ENCODE data around the gene SLC2A4RG. TPM values are rescaled to one million over a fixed set of nuclear protein-coding genes. Genes with fewer than 3 reads are reported as not detected.

The SLC2A4RG gene
- total and polyA plus RNA-seq, 2 of the 13 experiments (the other 11 are each of a cell fraction or from before 2014, with no cell fraction given), result 91.4 to 95.9 TPM

DNA sequence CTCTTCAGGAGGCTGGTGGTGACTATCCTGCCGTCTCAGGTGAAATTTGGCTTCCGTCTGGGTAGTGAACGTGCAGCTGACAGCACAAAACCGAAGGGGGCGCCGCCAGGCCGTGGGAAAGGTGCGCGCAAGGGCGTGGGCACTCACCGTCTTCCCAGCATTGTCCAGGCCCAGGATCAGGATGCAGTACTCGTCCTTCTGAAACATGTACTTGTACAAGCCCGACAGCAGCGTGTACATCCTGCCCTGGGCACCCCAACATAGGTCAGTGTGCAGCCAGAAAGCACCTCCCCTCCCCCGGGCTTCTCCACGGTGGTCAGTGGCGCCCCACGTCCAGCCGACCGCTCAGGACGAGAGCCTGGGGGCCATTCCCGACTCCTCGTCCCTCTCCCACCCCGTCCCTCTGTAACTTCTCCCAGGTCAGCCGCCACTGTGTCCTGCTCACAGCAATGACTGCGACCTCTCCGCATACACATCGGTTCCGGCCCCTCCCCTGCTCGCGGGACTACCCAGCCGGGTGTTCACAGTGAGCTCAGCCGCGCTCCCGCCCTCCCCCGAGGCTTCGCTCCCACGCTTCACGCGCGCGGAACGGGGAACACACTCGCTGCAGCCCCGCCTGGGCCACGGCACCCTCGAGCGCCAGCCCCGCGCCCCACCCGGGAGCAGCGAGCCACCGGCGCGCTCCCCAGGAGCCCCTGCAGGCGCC lies 32.6 kb upstream of the SLC2A4RG start (continued):
- TF ChIP-seq, protein P1, sequence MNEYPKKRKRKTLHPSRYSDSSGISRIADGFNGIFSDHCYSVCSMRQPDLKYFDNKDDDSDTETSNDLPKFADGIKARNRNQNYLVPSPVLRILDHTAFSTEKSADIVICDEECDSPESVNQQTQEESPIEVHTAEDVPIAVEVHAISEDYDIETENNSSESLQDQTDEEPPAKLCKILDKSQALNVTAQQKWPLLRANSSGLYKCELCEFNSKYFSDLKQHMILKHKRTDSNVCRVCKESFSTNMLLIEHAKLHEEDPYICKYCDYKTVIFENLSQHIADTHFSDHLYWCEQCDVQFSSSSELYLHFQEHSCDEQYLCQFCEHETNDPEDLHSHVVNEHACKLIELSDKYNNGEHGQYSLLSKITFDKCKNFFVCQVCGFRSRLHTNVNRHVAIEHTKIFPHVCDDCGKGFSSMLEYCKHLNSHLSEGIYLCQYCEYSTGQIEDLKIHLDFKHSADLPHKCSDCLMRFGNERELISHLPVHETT (CRISPR knock-in tag; conservative IDR thresholded peaks at IDR 0.05), result no peak
- TF ChIP-seq ZBTB3 (CRISPR knock-in tag; IDR thresholded peaks at IDR 0.05; ENCODE audit: borderline replicate concordance, low read depth) (no peak), SALL2 (CRISPR knock-in tag; IDR thresholded peaks at IDR 0.05) (no peak), RARA (CRISPR knock-in tag; IDR thresholded peaks at IDR 0.05) (peak; percentile 53; the same call in 1 of the 2 replicates), ZNF292 (CRISPR knock-in tag; IDR thresholded peaks at IDR 0.05; ENCODE audit: borderline replicate concordance, low read depth) (0 out of 2 replicates have a peak, but pooled peaks have one; percentile 6), ZNF607 (CRISPR knock-in tag; IDR thresholded peaks at IDR 0.05; ENCODE audit: borderline replicate concordance) (peak; percentile 19; the same call in 1 of the 2 replicates), U2AF1 (optimal IDR thresholded peaks at IDR 0.05; ENCODE audit: low read depth, low read length) (peak; percentile 42), ZMYM3 (CRISPR knock-in tag; IDR thresholded peaks at IDR 0.05) (no peak), HNRNPUL1 (IDR thresholded peaks at IDR 0.05; ENCODE audit: low read depth, low read length) (no peak), NFIB (CRISPR knock-in tag; IDR thresholded peaks at IDR 0.05; ENCODE audit: borderline replicate concordance) (no peak; the same call in 1 of the 2 replicates), HNRNPL (IDR thresholded peaks at IDR 0.05; ENCODE audit: low read depth, low read length) (0 out of 2 replicates have a peak, but pooled peaks have one; percentile 59)
- TF ChIP-seq, protein P2, sequence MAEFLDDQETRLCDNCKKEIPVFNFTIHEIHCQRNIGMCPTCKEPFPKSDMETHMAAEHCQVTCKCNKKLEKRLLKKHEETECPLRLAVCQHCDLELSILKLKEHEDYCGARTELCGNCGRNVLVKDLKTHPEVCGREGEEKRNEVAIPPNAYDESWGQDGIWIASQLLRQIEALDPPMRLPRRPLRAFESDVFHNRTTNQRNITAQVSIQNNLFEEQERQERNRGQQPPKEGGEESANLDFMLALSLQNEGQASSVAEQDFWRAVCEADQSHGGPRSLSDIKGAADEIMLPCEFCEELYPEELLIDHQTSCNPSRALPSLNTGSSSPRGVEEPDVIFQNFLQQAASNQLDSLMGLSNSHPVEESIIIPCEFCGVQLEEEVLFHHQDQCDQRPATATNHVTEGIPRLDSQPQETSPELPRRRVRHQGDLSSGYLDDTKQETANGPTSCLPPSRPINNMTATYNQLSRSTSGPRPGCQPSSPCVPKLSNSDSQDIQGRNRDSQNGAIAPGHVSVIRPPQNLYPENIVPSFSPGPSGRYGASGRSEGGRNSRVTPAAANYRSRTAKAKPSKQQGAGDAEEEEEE (CRISPR knock-in tag; IDR thresholded peaks at IDR 0.05; ENCODE audit: borderline replicate concordance), result no peak
- TF ChIP-seq, protein P3, sequence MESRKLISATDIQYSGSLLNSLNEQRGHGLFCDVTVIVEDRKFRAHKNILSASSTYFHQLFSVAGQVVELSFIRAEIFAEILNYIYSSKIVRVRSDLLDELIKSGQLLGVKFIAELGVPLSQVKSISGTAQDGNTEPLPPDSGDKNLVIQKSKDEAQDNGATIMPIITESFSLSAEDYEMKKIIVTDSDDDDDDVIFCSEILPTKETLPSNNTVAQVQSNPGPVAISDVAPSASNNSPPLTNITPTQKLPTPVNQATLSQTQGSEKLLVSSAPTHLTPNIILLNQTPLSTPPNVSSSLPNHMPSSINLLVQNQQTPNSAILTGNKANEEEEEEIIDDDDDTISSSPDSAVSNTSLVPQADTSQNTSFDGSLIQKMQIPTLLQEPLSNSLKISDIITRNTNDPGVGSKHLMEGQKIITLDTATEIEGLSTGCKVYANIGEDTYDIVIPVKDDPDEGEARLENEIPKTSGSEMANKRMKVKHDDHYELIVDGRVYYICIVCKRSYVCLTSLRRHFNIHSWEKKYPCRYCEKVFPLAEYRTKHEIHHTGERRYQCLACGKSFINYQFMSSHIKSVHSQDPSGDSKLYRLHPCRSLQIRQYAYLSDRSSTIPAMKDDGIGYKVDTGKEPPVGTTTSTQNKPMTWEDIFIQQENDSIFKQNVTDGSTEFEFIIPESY (CRISPR knock-in tag; IDR thresholded peaks at IDR 0.05), result peak; percentile 79
- TF ChIP-seq, protein P4, sequence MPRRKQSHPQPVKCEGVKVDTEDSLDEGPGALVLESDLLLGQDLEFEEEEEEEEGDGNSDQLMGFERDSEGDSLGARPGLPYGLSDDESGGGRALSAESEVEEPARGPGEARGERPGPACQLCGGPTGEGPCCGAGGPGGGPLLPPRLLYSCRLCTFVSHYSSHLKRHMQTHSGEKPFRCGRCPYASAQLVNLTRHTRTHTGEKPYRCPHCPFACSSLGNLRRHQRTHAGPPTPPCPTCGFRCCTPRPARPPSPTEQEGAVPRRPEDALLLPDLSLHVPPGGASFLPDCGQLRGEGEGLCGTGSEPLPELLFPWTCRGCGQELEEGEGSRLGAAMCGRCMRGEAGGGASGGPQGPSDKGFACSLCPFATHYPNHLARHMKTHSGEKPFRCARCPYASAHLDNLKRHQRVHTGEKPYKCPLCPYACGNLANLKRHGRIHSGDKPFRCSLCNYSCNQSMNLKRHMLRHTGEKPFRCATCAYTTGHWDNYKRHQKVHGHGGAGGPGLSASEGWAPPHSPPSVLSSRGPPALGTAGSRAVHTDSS (CRISPR knock-in tag; conservative IDR thresholded peaks at IDR 0.05), result no peak
- TF ChIP-seq, protein P5, sequence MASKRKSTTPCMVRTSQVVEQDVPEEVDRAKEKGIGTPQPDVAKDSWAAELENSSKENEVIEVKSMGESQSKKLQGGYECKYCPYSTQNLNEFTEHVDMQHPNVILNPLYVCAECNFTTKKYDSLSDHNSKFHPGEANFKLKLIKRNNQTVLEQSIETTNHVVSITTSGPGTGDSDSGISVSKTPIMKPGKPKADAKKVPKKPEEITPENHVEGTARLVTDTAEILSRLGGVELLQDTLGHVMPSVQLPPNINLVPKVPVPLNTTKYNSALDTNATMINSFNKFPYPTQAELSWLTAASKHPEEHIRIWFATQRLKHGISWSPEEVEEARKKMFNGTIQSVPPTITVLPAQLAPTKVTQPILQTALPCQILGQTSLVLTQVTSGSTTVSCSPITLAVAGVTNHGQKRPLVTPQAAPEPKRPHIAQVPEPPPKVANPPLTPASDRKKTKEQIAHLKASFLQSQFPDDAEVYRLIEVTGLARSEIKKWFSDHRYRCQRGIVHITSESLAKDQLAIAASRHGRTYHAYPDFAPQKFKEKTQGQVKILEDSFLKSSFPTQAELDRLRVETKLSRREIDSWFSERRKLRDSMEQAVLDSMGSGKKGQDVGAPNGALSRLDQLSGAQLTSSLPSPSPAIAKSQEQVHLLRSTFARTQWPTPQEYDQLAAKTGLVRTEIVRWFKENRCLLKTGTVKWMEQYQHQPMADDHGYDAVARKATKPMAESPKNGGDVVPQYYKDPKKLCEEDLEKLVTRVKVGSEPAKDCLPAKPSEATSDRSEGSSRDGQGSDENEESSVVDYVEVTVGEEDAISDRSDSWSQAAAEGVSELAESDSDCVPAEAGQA (IDR thresholded peaks at IDR 0.05; ENCODE audit: low read depth), result no peak
- TF ChIP-seq, protein P5 (CRISPR knock-in tag; IDR thresholded peaks at IDR 0.05; ENCODE audit: borderline replicate concordance), result no peak

Data from HepG2 (cell line).